Head of caudate nucleus (tissue), 42 donors: ENCODE measurements around the gene BEST2.

Experiments used
- DNase-seq, 42 donors: peaks; one replicate each; pipeline versions ENCODE4 v3.0.0 to v3.0.0-alpha.2; 2020 to 2021; ENCODE audit warnings: mixed read lengths in 7 of 42
- intact Hi-C: fragments of 100-400 bp; cut with DNase I; formaldehyde crosslinking; loops from one replicate; pipeline ENCODE4 v1.15.0; 2022

BEST2 gene

GRCh38 chr19:12763100-12763499, 11.5 kb downstream of the BEST2 start:
- intact Hi-C loops: loop anchor here (5.0 kb wide), 1 partner anchor 34 kb away; no protein-coding TSS in a partner anchor
- DNase-seq: no peak

DNA sequence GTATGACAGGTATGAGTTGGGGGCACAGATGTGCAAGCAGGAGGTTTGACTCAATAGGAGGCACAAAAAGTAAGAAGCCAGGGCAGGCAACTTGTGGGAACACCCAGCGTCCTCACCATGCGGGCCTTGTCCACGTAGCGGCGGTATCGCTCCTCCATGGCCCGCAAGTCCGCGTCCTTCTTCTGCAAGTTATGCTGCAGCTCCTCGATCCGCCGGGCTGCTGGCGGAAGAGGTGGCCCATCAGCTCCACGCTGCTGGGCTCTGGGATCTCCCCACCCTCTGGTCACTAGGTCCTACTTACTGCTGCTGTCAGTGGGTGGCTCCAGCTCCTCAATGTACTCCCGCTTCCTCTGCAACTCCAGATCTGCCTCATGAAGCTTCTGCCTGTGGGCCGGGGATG, 13.1 kb downstream of the BEST2 start:
- DNase-seq: no peak
- intact Hi-C loops: loop anchor here (5.0 kb wide), 2 partner anchors 33 to 83 kb away; no protein-coding TSS in a partner anchor

DNA sequence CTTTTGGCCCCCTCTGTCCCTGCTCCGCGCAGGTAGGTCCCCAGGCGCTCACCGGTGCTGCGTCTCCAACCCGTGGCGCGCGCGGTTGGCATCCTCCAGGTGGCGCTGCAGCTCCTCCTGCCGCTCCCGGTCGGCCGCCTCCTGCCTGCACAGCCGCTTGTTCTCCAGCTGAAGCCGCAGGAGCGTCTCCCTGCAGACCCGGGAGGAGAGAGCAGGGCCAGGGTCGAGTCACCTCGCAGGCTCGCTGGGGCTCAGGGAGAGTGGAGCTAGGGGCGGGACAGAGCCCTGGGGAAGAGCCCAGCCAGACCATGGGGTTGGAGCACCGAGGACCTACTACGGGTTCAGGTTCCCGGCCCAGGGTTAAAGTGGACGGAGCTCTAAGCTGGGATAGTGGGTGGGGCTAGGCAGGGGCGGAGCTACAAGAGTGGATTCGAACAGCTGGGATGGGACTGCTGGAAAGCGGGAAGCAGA, 14.5 kb downstream of the BEST2 start:
- DNase-seq: peak in 35 of 42 donors; percentile 65 to 93 (median 85)
- intact Hi-C loops: loop anchor here (5.0 kb wide), 1 partner anchor 81 kb away; no protein-coding TSS in a partner anchor

DNA sequence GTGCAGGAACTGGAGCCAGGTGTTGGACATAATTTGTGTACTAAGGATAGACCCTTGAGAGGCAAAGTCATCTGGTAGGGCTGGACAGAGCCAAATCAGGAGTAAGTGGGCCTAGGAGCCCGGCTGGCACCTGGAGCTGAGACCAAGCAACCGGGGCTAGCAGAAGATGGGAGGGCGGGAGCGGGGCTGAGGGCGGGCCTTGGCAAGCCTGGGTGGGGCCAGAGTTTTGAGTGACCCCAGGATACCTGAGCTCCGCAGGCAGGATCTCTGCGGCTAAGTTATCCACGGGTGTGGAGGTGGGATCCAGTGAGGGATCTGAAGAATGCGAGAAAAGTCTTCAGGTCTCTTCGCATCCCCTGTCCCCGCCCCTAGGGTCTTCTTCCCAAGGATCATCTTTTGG, 15.6 kb downstream of the BEST2 start:
- no peak for DNase-seq
- intact Hi-C loops: loop anchor here (5.0 kb wide), 1 partner anchor 80 kb away; no protein-coding TSS in a partner anchor

- intact Hi-C loops: loop anchor here (5.0 kb wide), 1 partner anchor 80 kb away; no protein-coding TSS in a partner anchor
- DNase-seq: no peak
Measured at GRCh38 chr19:12767666-12768065, 16.1 kb downstream of the BEST2 start.

DNA sequence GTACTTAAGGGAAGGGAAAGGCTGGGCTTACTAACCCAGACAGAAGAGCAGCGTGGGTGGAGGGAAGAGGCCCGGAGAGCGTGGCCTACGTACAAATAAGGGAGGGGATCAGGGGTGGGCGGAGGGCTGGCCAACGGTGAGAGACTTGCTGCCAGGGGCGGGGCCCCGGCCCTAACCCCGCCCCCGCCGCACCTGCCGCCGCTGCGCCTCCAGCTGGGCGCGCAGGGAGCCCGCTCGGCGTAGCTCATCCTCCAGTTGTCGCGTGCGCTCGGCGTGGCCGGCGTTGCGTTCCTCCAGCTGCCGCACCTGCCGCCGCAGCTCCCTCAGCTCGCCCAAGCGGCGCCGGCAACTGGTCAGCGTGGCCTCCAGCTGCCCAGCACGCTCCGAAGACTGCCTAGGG, 18.1 kb downstream of the BEST2 start:
- intact Hi-C loops: loop anchor here (5.0 kb wide), 1 partner anchor 78 kb away; no protein-coding TSS in a partner anchor
- DNase-seq: no peak

DNA sequence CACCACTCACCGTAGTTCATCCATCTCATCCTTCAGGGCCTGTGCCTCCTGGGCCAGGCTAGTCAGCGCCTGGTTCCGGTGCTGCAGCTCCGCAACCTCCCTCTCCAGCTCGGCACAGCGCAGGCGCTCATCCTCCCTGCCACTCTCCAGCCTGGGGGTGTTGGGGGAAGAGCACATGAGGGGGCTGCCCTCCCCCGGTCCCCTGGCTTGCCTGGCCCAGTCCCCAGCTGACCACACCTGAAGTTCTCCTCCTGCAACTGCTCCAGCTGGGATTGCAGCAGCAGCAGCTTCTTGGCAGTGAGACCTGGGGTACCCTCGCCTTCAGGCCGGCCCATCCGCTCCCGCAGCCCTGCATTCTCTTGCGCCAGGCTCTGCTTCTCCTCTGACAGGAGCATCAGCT, 19.3 kb downstream of the BEST2 start:
- intact Hi-C loops: no loop called here
- DNase-seq: no peak

DNA sequence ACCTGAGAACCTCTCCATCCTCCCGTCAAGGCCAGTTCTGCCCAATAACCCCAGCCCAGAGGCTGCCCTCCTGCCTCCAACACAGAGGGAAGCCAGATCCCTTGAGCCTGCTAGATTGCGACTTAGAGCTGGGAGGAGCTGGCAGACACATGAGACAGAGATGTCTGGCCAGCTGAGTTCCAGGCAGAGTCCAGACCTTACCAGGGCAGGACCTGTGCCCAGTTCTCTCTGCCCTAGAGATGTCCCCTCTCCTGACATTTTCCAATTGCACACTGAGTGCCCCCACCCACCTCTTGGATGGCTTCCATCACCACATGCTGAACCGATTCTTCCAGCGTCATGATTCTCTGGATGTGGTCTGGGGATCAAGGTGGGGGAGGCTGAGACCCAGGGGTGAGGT, 20.7 kb downstream of the BEST2 start:
- no peak for DNase-seq
- intact Hi-C loops: no loop called here

GRCh38 chr19:12773571-12773970, 22.0 kb downstream of the BEST2 start:
- DNase-seq: no peak

DNA sequence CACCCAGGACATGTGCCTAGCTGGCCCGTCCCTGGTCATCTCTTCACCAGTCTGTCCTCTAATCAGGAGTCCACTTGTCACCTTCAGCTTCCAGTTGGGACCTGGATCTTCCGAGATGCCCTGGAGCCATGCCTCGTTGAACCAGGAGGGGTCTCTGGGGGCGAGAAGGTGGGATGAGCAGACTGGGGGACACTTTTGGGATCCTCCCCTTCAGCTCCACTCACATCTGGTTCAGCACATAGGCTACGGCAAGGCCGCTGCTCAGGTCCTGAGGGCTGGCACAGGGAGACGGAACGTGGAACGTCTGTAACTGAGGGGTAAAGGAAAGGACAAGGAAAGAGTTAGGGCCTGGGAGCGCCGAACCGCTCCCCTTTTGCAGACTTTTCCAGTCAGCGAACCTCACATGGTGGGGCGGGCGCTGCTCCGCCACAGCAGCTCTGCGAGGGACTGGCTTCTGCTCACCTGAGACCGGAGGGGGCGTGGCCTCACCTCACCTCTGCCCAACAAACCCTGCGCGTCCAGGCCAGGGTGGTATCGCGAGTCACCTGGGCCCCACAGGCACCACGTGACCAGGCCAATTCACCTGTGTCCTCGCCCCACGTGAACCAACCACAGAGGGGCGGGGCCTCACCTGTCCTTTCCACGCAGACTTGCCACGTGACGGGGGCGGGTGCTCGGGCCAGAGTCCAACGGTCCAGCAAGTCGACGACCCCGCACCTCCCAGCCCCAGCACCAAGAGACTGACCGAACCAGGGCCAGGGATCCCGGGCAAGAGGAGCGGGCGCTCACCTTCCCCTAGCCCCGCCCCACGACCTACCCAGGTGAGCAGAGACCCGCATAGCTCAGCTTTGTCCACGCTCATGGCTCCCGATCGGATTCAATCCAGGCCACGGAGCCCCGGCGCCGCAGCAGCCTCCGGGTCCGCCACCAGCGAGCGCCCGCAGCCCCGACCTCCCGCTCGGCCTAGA, 23.3 kb downstream of the BEST2 start, which contains the start of gene HOOK2:
HOOK2 (minus strand) TSS at position 965 of the 968 bp plus-strand sequence; CDS start at position 862, 103 bp downstream.
- peak in 33 of 42 donors; percentile 25 to 79 (median 60) for DNase-seq
- intact Hi-C loops: no loop called here

More at GRCh38 chr19:12773571-12773970, 22.0 kb downstream of the BEST2 start:
- intact Hi-C loops: no loop called here

- intact Hi-C loops: loop anchor here (2.0 kb wide), 1 partner anchor 19 kb away; no protein-coding TSS in a partner anchor
- DNase-seq: peak; percentile 58 to 93 (median 86)
Measured at GRCh38 chr19:12777217-12778016, 25.8 kb downstream of the BEST2 start.

DNA sequence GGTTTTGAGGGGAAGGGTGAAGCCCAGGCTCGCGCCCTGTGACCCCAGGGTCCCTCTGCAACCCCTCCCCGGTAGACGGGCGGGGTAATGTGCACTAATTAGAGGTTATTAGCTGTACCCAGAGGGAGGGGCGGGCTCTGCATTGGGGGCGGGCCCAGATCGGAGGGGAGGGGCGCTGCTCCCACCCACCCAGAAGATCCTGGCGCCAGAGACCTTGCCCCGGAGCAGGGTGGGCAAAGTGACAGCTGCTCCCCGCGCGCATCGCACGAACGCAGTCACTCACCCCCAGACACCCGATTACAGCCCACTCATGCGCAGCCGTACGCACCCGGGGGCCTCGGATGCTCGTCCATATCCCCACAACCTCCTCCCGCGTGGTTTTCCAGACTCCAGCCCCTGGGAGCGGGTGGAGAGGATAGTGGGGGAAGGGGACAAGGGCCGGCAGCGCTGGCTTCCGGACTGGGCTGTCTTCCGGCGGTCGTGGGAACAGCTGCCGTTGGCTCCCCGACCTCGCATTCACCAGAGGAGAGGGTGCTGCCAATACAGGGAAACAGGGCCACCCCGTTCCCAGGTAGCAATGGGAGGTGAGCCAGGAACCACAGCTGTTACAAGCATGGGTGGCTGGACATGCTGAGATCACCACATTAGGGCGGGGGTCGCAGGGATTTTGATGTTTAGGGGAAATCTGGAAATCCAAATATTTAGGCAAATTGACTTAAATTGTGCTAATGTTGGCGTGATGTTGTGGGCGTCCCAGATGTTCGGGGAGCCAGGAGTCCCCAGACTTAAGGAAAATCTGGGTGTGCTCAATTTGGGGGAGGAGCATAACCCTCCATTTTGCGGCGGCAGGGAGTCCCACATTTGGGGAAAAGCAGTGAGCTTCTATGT, 26.7 kb downstream of the BEST2 start:
- DNase-seq: peak in 38 of 42 donors; percentile 40 to 79 (median 62)
- intact Hi-C loops: no loop called here

DNA sequence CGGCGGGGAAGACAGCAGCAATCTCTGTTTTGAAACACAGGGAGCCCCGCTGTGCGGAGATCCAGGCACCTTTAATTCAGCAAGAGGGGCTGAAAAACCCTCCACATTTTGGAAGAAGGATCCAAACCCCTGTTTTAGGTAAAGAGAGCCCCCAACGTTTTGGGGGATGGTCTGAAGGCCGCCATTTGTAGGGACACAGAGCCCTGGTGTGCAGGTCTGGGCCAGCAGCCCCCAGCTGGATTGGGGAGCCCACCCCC, 27.2 kb downstream of the BEST2 start:
- no peak for DNase-seq
- intact Hi-C loops: no loop called here

DNA sequence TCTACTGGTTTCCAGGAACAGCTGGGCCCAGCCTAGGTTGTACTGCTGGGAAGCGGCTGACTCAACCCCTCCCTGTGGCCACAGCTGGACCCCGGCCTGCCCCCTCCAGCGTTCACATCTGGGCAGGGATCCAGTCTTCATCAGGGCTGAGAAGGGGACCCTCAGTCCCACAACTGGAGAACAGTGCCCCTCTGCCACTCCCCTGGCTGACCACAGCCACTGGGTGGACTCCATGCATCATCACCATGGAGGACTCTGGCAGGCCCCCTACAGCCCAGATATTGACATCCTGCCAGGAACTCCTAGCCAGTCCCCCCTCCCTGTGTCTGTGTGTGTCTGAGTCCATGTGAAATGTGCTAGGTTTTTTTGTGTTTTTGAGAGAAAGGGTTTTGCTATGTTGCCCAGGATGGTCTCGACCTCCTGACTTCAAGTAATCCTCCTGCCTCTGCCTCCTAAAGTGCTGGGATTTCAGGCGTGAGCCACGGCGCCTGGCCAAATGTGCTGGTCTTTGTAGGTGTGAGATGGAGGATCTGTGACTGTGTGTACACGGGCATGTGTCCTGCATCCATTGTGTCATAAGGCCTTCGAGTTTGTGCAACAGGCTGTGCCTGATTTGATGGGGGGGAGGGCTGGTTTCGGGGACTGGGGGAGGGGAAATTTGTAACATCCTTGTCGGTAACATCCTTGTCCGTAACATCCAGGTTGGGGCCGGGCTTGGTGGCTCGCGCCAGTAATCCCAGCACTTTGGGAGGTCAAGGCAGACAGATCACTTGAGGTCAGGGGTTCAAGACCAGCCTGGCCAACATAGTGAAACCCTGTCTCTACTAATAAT, 27.8 kb downstream of the BEST2 start:
- peak in 9 of 42 donors; percentile 9 to 69 (median 41) for DNase-seq
- intact Hi-C loops: no loop called here

DNA sequence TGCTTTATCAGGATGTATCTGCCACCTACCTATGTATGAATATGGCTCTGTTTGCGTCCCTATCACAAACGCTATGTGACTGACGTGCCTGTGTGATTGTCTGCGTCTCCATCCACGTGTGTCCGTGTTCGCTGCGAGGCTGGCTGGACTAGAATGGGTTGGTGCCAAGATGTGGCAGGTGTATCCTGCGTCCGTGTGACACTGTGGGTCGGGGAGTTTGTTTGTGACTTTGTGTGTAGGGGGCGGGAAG, 30.5 kb downstream of the BEST2 start:
- no peak for DNase-seq
- intact Hi-C loops: no loop called here

DNA sequence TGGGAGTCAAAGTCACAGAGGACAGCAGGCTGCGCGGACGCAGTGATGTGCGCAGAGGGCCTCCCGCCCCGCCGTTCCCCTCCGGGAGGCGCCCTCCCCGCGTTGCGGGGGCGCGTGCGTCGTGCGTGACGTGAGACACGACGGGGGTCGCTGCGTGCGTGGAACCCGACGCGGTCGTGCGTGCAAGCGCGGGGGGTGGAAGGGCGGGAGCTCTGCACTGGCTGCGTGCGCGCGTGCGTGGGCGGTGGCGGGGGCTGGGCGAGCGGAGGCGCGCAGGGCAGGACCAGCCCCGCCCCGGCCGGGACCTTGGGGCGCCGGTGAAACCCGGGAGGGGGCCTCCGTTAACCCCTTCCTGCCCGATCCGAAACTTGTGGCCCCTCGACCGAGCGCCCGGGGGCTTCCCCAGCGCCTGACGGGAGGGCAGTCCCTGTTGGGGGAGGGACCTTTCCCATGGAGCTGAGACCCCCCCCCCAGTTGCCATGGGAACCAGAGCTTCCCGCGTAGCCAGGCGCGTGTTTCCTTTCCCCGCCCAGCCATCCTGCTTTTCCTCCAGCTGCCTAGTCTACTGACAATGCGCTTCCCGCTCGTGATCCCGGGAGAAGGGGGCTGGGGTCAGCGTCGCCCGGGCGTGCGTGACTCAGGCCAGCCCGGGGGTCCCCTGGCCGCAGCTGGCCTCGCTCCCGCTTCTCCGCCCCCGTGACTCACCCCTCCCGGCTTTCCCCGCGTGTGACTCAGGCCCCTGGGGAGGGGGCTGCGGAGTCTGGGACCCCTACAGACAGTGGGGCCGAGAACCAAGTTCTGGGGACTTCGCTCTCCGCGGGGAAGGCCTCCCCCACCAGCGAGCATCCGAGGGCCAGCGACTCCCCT, 31.1 kb downstream of the BEST2 start:
- intact Hi-C loops: no loop called here
- peak; percentile 77 to 99 (median 95) for DNase-seq

DNA sequence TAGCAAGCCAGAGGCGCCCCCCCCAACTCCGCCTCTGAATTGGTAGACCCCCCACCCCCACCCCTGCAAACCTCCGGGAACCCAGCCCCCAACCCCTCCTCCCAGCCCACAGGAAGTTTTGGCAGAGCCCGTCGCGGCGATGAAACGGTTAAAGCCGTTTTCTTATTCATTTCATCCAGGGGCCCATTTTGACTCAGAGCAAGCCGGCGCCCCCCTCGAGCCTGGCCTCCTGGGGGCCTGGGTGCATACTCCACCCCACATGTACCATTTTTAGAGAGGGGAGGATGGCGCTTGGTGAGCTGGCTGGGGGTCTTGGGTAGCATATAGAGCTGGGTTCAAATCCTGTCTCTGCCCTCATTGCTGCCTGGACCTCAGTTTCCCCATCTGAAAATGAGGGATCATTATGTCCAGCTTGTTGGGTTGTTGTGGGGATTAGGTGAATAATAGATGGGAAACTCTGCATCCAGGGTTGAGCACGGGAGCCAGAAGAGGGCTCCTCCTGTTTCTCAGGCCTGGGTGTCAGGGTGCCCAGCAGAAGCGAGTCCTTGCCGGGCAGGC, 31.8 kb downstream of the BEST2 start:
- no peak for DNase-seq
- intact Hi-C loops: no loop called here
